Activated T-helper 2 cell treated with anti-CD3 and anti-CD28 coated beads, Interferon-gamma antibody, Interleukin-2, Interleukin-4, amounts not matched to agents 10 μg/mL and 5 μg/mL and 100 μg/mL, durations not matched to agents 14 hours and 24 hours and 36 hours (primary cell): ENCODE results near the gene PTMS. TPM values are rescaled to one million over a fixed set of nuclear protein-coding genes. Genes with fewer than 3 reads are reported as not detected.

Experiments
- DNase-seq: peaks from one replicate; pipeline ENCODE4 v3.0.0; 2021; ENCODE audit warnings: low spot score
- H3K27ac Mint-ChIP-seq: one replicate; pipeline ENCODE4 v1.8.0; 2021; ENCODE audit warnings: mixed read lengths
- H3K27me3 Mint-ChIP-seq: one replicate; pipeline ENCODE4 v1.8.0; 2021; ENCODE audit warnings: low read depth, mixed read lengths
- H3K36me3 Mint-ChIP-seq: one replicate; pipeline ENCODE4 v1.8.0; 2021; ENCODE audit warnings: low read depth, mixed read lengths
- H3K4me1 Mint-ChIP-seq: one replicate; pipeline ENCODE4 v1.8.0; 2021; ENCODE audit warnings: low read depth, mixed read lengths
- H3K4me3 Mint-ChIP-seq: one replicate; pipeline ENCODE4 v1.8.0; 2021; ENCODE audit warnings: low read depth, mild to moderate bottlenecking, moderate library complexity, mixed read lengths
- H3K9me3 Mint-ChIP-seq: one replicate; pipeline ENCODE4 v1.8.0; 2021; ENCODE audit warnings: mixed read lengths
- intact Hi-C: fragments of 100-400 bp; cut with micrococcal nuclease; formaldehyde crosslinking; loops from one replicate; pipeline ENCODE4 v1.15.1; 2023
- total RNA-seq: library from RNA; stranded (reverse); gene quantifications from 2 replicates; pipeline ENCODE4 v1.2.3, GENCODE V29; 2022

PTMS gene
- total RNA-seq, 1 donor from 2014 or later: 262 TPM

GRCh38 chr12:6757028-6757690 is 9.0 kb upstream of the PTMS start:
- intact Hi-C loops: no loop called here
- Mint-ChIP-seq H3K4me1 (peaks cover 28% of the 10 kb centered on the region), H3K4me3 (no peak overlapping the region), H3K27ac (no peak overlapping the region), H3K36me3 (peaks cover 4% of the 10 kb centered on the region), H3K27me3 (no peaks in the 10 kb centered on the region), H3K9me3 (no peaks in the 10 kb centered on the region)
- DNase-seq: no peak

- DNase-seq: no peak
- Mint-ChIP-seq H3K4me3 (no peak overlapping the region), H3K27me3 (peaks cover 3% of the 10 kb centered on the region), H3K4me1 (peaks cover 23% of the 10 kb centered on the region), H3K27ac (no peak overlapping the region), H3K9me3 (no peaks in the 10 kb centered on the region), H3K36me3 (no peaks in the 10 kb centered on the region)
- intact Hi-C loops: no loop called here
Observed at GRCh38 chr12:6758506-6759095, 7.6 kb upstream of the PTMS start.

GRCh38 chr12:6759741-6760140 is 6.4 kb upstream of the PTMS start:
- intact Hi-C loops: no loop called here
- no peak for DNase-seq
- H3K4me1 Mint-ChIP-seq: peaks cover 21% of the 10 kb centered on the region
- H3K27ac Mint-ChIP-seq: no peak overlapping the region
- H3K27me3 Mint-ChIP-seq: peaks cover 6% of the 10 kb centered on the region
- no peak overlapping the region for H3K4me3 Mint-ChIP-seq
- no peaks in the 10 kb centered on the region for H3K9me3 Mint-ChIP-seq
- H3K36me3 Mint-ChIP-seq: no peaks in the 10 kb centered on the region

GRCh38 chr12:6763380-6763779 is 2.8 kb upstream of the PTMS start:
- no peaks in the 10 kb centered on the region for H3K9me3 Mint-ChIP-seq
- no peak overlapping the region for H3K27ac Mint-ChIP-seq
- no peak for DNase-seq
- peaks cover 32% of the 10 kb centered on the region for H3K4me1 Mint-ChIP-seq
- peaks cover 11% of the 10 kb centered on the region for H3K27me3 Mint-ChIP-seq
- H3K36me3 Mint-ChIP-seq: peaks cover 7% of the 10 kb centered on the region
- no peak overlapping the region for H3K4me3 Mint-ChIP-seq
- intact Hi-C loops: no loop called here

GRCh38 chr12:6764011-6764828 is 1.9 kb upstream of the PTMS start:
- Mint-ChIP-seq H3K27ac (peak overlapping the region; percentile 30), H3K4me1 (peaks cover 34% of the 10 kb centered on the region), H3K36me3 (peaks cover 16% of the 10 kb centered on the region), H3K9me3 (no peaks in the 10 kb centered on the region), H3K27me3 (peaks cover 11% of the 10 kb centered on the region), H3K4me3 (peak overlapping the region; percentile 67)
- intact Hi-C loops: loop anchor here (1.0 to 2.0 kb wide), 2 partner anchors 8 to 15 kb away; partner anchors contain the start of gene LAG3
- peak; percentile 67 for DNase-seq

- intact Hi-C loops: loop anchor here (2.0 to 5.0 kb wide), 2 partner anchors 14 to 62 kb away; partner anchors contain the start of gene P3H3
- H3K27me3 Mint-ChIP-seq: peaks cover 11% of the 10 kb centered on the region
- H3K36me3 Mint-ChIP-seq: peaks cover 25% of the 10 kb centered on the region
- no peaks in the 10 kb centered on the region for H3K9me3 Mint-ChIP-seq
- peaks cover 38% of the 10 kb centered on the region for H3K4me1 Mint-ChIP-seq
- peak overlapping the region; percentile 52 for H3K27ac Mint-ChIP-seq
- DNase-seq: no peak
- peak overlapping the region; percentile 79 for H3K4me3 Mint-ChIP-seq
Observed at GRCh38 chr12:6765048-6765633, 1.0 kb upstream of the PTMS start.

- peak; percentile 62 for DNase-seq
- no peaks in the 10 kb centered on the region for H3K9me3 Mint-ChIP-seq
- H3K4me3 Mint-ChIP-seq: peak overlapping the region; percentile 86
- H3K27ac Mint-ChIP-seq: peak overlapping the region; percentile 78
- peaks cover 11% of the 10 kb centered on the region for H3K27me3 Mint-ChIP-seq
- peaks cover 40% of the 10 kb centered on the region for H3K36me3 Mint-ChIP-seq
- intact Hi-C loops: loop anchor here (5.0 kb wide), 1 partner anchor 61 kb away; the partner anchor contains the start of gene P3H3
- peaks cover 49% of the 10 kb centered on the region for H3K4me1 Mint-ChIP-seq
Observed at GRCh38 chr12:6766651-6767349, 637 bp downstream of the PTMS start.

- H3K4me1 Mint-ChIP-seq: peaks cover 53% of the 10 kb centered on the region
- no peaks in the 10 kb centered on the region for H3K9me3 Mint-ChIP-seq
- H3K27me3 Mint-ChIP-seq: peaks cover 11% of the 10 kb centered on the region
- no peak for DNase-seq
- H3K4me3 Mint-ChIP-seq: peak overlapping the region; percentile 86
- peak overlapping the region; percentile 78 for H3K27ac Mint-ChIP-seq
- H3K36me3 Mint-ChIP-seq: peaks cover 43% of the 10 kb centered on the region
- intact Hi-C loops: loop anchor here (5.0 kb wide), 1 partner anchor 60 kb away; the partner anchor contains the start of gene P3H3
Observed at GRCh38 chr12:6767353-6768319, 1.5 kb downstream of the PTMS start.

GRCh38 chr12:6768437-6768914 is 2.3 kb downstream of the PTMS start:
- no peak overlapping the region for H3K27ac Mint-ChIP-seq
- H3K9me3 Mint-ChIP-seq: no peaks in the 10 kb centered on the region
- H3K4me1 Mint-ChIP-seq: peaks cover 55% of the 10 kb centered on the region
- peak overlapping the region; percentile 86 for H3K4me3 Mint-ChIP-seq
- intact Hi-C loops: loop anchor here (5.0 kb wide), 1 partner anchor 59 kb away; the partner anchor contains the start of gene P3H3
- H3K27me3 Mint-ChIP-seq: peaks cover 9% of the 10 kb centered on the region
- H3K36me3 Mint-ChIP-seq: peaks cover 47% of the 10 kb centered on the region
- DNase-seq: no peak

- Mint-ChIP-seq H3K36me3 (peaks cover 48% of the 10 kb centered on the region), H3K4me3 (peak overlapping the region; percentile 86), H3K9me3 (no peaks in the 10 kb centered on the region), H3K27ac (no peak overlapping the region), H3K27me3 (peaks cover 9% of the 10 kb centered on the region), H3K4me1 (peaks cover 54% of the 10 kb centered on the region)
- no peak for DNase-seq
- intact Hi-C loops: loop anchor here (5.0 kb wide), 1 partner anchor 58 kb away; the partner anchor contains the start of gene P3H3
Observed at GRCh38 chr12:6768990-6769389, 2.8 kb downstream of the PTMS start.

- DNase-seq: no peak
- peaks cover 53% of the 10 kb centered on the region for H3K4me1 Mint-ChIP-seq
- no peak overlapping the region for H3K4me3 Mint-ChIP-seq
- peaks cover 55% of the 10 kb centered on the region for H3K36me3 Mint-ChIP-seq
- intact Hi-C loops: loop anchor here (5.0 kb wide), 2 partner anchors 47 to 58 kb away; partner anchors contain the start of genes COPS7A and P3H3
- peaks cover 6% of the 10 kb centered on the region for H3K27me3 Mint-ChIP-seq
- no peak overlapping the region for H3K27ac Mint-ChIP-seq
- no peaks in the 10 kb centered on the region for H3K9me3 Mint-ChIP-seq
Observed at GRCh38 chr12:6769666-6770065, 3.5 kb downstream of the PTMS start.
